Neural cell (in vitro differentiated cells): ENCODE data around the gene CRYGC. TPM values are rescaled to one million over a fixed set of nuclear protein-coding genes. Genes with fewer than 3 reads are reported as not detected.

Experiments used
- H2AFZ ChIP-seq: fragments of 200-600, 300-800 bp; sonication (generic), shearing (Covaris generic); 2 replicates; pipeline ENCODE4 v1.6.0; 2014; ENCODE audit warnings: low read depth, mild to moderate bottlenecking, antibody characterized with exemption, low read length, moderate library complexity
- H3F3A ChIP-seq: fragments of 200-600 bp; shearing (Covaris generic); 2 replicates; pipeline ENCODE4 v1.6.1; 2016; ENCODE audit warnings: mild to moderate bottlenecking, moderate library complexity, mixed read lengths, antibody characterized with exemption, low read length; ENCODE audit not compliant: insufficient read depth, poor library complexity, severe bottlenecking
- H3K27ac ChIP-seq: fragments of 200-600, 300-800 bp; sonication (generic), shearing (Covaris generic); 2 replicates; pipeline ENCODE4 v1.5.1; 2014; ENCODE audit warnings: mild to moderate bottlenecking, low read length, moderate library complexity
- H3K27me3 ChIP-seq: fragments of 300-800, 200-600 bp; sonication (generic), shearing (Covaris generic); 2 replicates; pipeline ENCODE4 v1.6.0; 2014; ENCODE audit warnings: mild to moderate bottlenecking, low read depth, low read length, moderate library complexity; ENCODE audit not compliant: insufficient read depth
- H3K36me3 ChIP-seq: fragments of 300-800, 200-600 bp; sonication (generic), shearing (Covaris generic); 2 replicates; pipeline ENCODE4 v1.5.1; 2014; ENCODE audit warnings: mild to moderate bottlenecking, antibody characterized with exemption, low read length, moderate library complexity; ENCODE audit not compliant: insufficient read depth
- H3K4me2 ChIP-seq: fragments of 300-800, 200-600 bp; sonication (generic), shearing (Covaris generic); 2 replicates; pipeline ENCODE4 v1.6.0; 2014; ENCODE audit warnings: mild to moderate bottlenecking, low read length
- H3K4me3 ChIP-seq: fragments of 300-800, 200-600 bp; sonication (generic), shearing (Covaris generic); 2 replicates; pipeline ENCODE4 v1.5.1; 2014; ENCODE audit warnings: mild to moderate bottlenecking, low read length, moderate library complexity
- H3K79me2 ChIP-seq: fragments of 200-600 bp; shearing (Covaris generic); replicated peaks from 2 replicates; pipeline ENCODE4 v1.6.0; 2014; ENCODE audit warnings: mild to moderate bottlenecking, low read length, moderate library complexity; ENCODE audit not compliant: insufficient read depth
- H3K9ac ChIP-seq: fragments of 300-800, 200-600 bp; sonication (generic), shearing (Covaris generic); 2 replicates; pipeline ENCODE4 v1.6.1; 2016; ENCODE audit warnings: mild to moderate bottlenecking, low read length, mixed read lengths
- H3K9me2 ChIP-seq: fragments of 200-600 bp; shearing (Covaris generic); 2 replicates; pipeline ENCODE4 v1.6.1; 2016; ENCODE audit warnings: mild to moderate bottlenecking, low read length, mixed read lengths; ENCODE audit not compliant: insufficient read depth
- H3K9me3 ChIP-seq: fragments of 200-600, 300-800 bp; sonication (generic), shearing (Covaris generic); 2 replicates; pipeline ENCODE4 v1.6.1; 2016; ENCODE audit warnings: mild to moderate bottlenecking, mixed run types, low read length, moderate library complexity, mixed read lengths
- H4K20me1 ChIP-seq: fragments of 200-600 bp; shearing (Covaris generic); 2 replicates; pipeline ENCODE4 v1.6.1; 2016; ENCODE audit warnings: mild to moderate bottlenecking, mixed run types; ENCODE audit not compliant: insufficient read depth
- CTCF ChIP-seq: fragments of 450-650 bp; IDR thresholded peaks from 2 replicates; pipeline ENCODE4 v1.5.1; 2014; ENCODE audit warnings: antibody characterized with exemption, mild to moderate bottlenecking, moderate library complexity; ENCODE audit not compliant: poor library complexity, severe bottlenecking
- EP300 ChIP-seq: fragments of 450-650 bp; conservative IDR thresholded peaks from 2 replicates; pipeline ENCODE4 v1.6.1; 2014; ENCODE audit warnings: antibody characterized with exemption, mild to moderate bottlenecking, moderate library complexity; ENCODE audit not compliant: poor library complexity, severe bottlenecking
- EZH2 ChIP-seq: fragments of 200-600, 300-800 bp; shearing (Covaris generic), sonication (generic); IDR thresholded peaks from 2 replicates; pipeline ENCODE4 v1.6.1; 2014; ENCODE audit warnings: antibody characterized with exemption, low read length, borderline replicate concordance, mild to moderate bottlenecking; ENCODE audit not compliant: insufficient read depth, poor library complexity, severe bottlenecking
- MXI1 ChIP-seq: fragments of 450-650 bp; conservative IDR thresholded peaks from 2 replicates; pipeline ENCODE4 v1.6.1; 2014; ENCODE audit warnings: antibody characterized with exemption, mild to moderate bottlenecking; ENCODE audit not compliant: poor library complexity, severe bottlenecking
- POLR2AphosphoS5 ChIP-seq: IDR thresholded peaks from 2 replicates; pipeline ENCODE4 v1.6.1; 2012
- RAD21 ChIP-seq: fragments of 450-650 bp; conservative IDR thresholded peaks from 2 replicates; pipeline ENCODE4 v1.6.1; 2014; ENCODE audit warnings: antibody characterized with exemption, mild to moderate bottlenecking, moderate library complexity
- REST ChIP-seq: IDR thresholded peaks from 2 replicates; pipeline ENCODE4 v1.6.1; 2012; ENCODE audit warnings: borderline replicate concordance
- SMC3 ChIP-seq: fragments of 450-650 bp; conservative IDR thresholded peaks from 2 replicates; pipeline ENCODE4 v1.6.1; 2014; ENCODE audit warnings: antibody characterized with exemption, mild to moderate bottlenecking, moderate library complexity; ENCODE audit not compliant: poor library complexity
- TAF1 ChIP-seq: IDR thresholded peaks from 2 replicates; pipeline ENCODE4 v1.6.1; 2012; ENCODE audit warnings: low read depth
- polyA plus RNA-seq: library from polyadenylated mRNA; depleted of rRNA; stranded (reverse); fragments of >200 nt; gene quantifications from 2 replicates; pipeline ENCODE4 v1.2.3, GENCODE V29; 2014

Gene CRYGC
- polyA plus RNA-seq, 1 donor from 2014 or later, result not detected

- no peaks in the 10 kb centered on the region for H3K27me3 ChIP-seq
- no peaks in the 10 kb centered on the region for H3K36me3 ChIP-seq
- no peaks in the 10 kb centered on the region for H3K9me3 ChIP-seq
- H3K9me2 ChIP-seq, result no peaks in the 10 kb centered on the region
- H3K4me2 ChIP-seq, result no peak overlapping the region
- H2AFZ ChIP-seq, result no peak overlapping the region
- no peak overlapping the region for H3K27ac ChIP-seq
- no peak overlapping the region for H3K9ac ChIP-seq
- H4K20me1 ChIP-seq, result no peaks in the 10 kb centered on the region
- H3F3A ChIP-seq, result no peaks in the 10 kb centered on the region
- no peaks in the 10 kb centered on the region for H3K79me2 ChIP-seq
- H3K4me3 ChIP-seq, result no peak overlapping the region
- TF ChIP-seq TAF1 (no peak), CTCF (no peak), POLR2AphosphoS5 (no peak), SMC3 (no peak), EZH2 (no peak), RAD21 (no peak), EP300 (no peak), REST (no peak), MXI1 (no peak)
Observed at GRCh38 chr2:208150094-208150493, 20.5 kb upstream of the CRYGC start.

GRCh38 chr2:208148803-208149202 lies 19.2 kb upstream of the CRYGC start:
- Histone ChIP-seq H2AFZ (no peak overlapping the region), H3K79me2 (no peaks in the 10 kb centered on the region), H3K4me3 (no peak overlapping the region), H3K4me2 (no peak overlapping the region), H3K9me2 (no peaks in the 10 kb centered on the region), H3K27ac (no peak overlapping the region), H3K36me3 (no peaks in the 10 kb centered on the region), H3F3A (no peaks in the 10 kb centered on the region), H3K9me3 (no peaks in the 10 kb centered on the region), H3K9ac (no peak overlapping the region), H4K20me1 (no peaks in the 10 kb centered on the region), H3K27me3 (no peaks in the 10 kb centered on the region)
- TF ChIP-seq EZH2 (no peak), TAF1 (no peak), POLR2AphosphoS5 (no peak), SMC3 (no peak)

- Histone ChIP-seq H3K4me2 (no peak overlapping the region), H3K9me2 (no peaks in the 10 kb centered on the region), H2AFZ (no peak overlapping the region), H3K9ac (no peak overlapping the region), H3K27ac (no peak overlapping the region), H3K36me3 (no peaks in the 10 kb centered on the region), H3F3A (no peaks in the 10 kb centered on the region), H3K79me2 (no peaks in the 10 kb centered on the region), H4K20me1 (no peaks in the 10 kb centered on the region), H3K27me3 (no peaks in the 10 kb centered on the region), H3K4me3 (no peak overlapping the region), H3K9me3 (no peaks in the 10 kb centered on the region)
- no peak for TF ChIP-seq EZH2
- TF ChIP-seq TAF1, result no peak
- TF ChIP-seq REST, result no peak
- no peak for TF ChIP-seq MXI1
- no peak for TF ChIP-seq POLR2AphosphoS5
- no peak for TF ChIP-seq RAD21
- TF ChIP-seq EP300, result no peak
- TF ChIP-seq CTCF, result no peak
- no peak for TF ChIP-seq SMC3
Observed at GRCh38 chr2:208147759-208148158, 18.1 kb upstream of the CRYGC start.
